ENCODE results near the gene PACSIN2.

PACSIN2 gene

DNA sequence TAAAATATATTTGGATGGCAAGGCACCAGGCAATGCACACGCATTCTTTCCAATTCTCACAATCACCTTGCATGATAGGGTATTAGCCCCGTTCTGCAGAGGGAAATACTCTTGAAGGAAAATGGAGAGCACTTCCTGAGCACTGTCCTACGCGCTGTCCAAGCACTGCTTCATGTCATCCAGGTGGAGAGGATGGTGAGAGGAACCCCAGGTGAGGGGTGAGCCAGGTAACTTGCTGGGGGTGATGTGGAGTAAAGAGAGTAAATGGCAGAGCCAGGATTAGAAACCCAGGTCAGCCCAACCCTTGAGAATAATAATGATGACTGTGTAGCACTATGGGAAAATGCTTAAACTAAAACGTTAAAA is 711 bp upstream of the PACSIN2 start:
- no peaks in the 10 kb centered on the region for H3K36me3 ChIP-seq (ENCODE audit: control insufficient read depth in 1 of 2, insufficient read depth in 2 of 2, low read depth in 1 of 2, low read length in 2 of 2)
- H3K23ac ChIP-seq (ENCODE audit: low read length in 2 of 2) = no peak overlapping the region
- no peaks in the 10 kb centered on the region for H3K9me3 ChIP-seq (ENCODE audit: control insufficient read depth, low read length)
- no peak overlapping the region for H2BK120ac ChIP-seq (ENCODE audit: low read depth, low read length)
- no peak overlapping the region for H3K27ac ChIP-seq (ENCODE audit: low read length, poor library complexity, severe bottlenecking)
- peak overlapping the region in 1 of 2 experiments; percentile 47 for H3K4ac ChIP-seq (ENCODE audit: low read depth in 1 of 2, low read length in 2 of 2)
- no peak overlapping the region for H2BK15ac ChIP-seq (ENCODE audit: low read depth, poor library complexity, severe bottlenecking)
- H3K18ac ChIP-seq (ENCODE audit: low read depth in 1 of 2, low read length in 2 of 2) = peak overlapping the region; percentile 6 to 18
- H3K9ac ChIP-seq (ENCODE audit: low read length) = peak overlapping the region; percentile 89
- no peak for DNase-seq
- H2AK5ac ChIP-seq (ENCODE audit: low read length, severe bottlenecking) = no peak overlapping the region
- no peak overlapping the region for H4K8ac ChIP-seq (ENCODE audit: low read length)
- peak overlapping the region in 1 of 2 experiments; percentile 93 for H3K4me3 ChIP-seq (ENCODE audit: insufficient read depth in 1 of 2, low read depth in 1 of 2, low read length in 2 of 2)
- H3K4me1 ChIP-seq (ENCODE audit: control insufficient read depth, insufficient read depth, low read depth, low read length) = peaks cover 21% of the 10 kb centered on the region
- peak overlapping the region; percentile 42 for H2AFZ ChIP-seq (ENCODE audit: low read depth, low read length)
- no peaks in the 10 kb centered on the region for H3K27me3 ChIP-seq (ENCODE audit: control insufficient read depth in 1 of 2, insufficient read depth in 1 of 2, low read length in 2 of 2)
- no peak overlapping the region for H4K91ac ChIP-seq (ENCODE audit: low read length)
- 33% methylated on average over 4 of the region's 5 CpGs for WGBS
- no peak overlapping the region for H2BK5ac ChIP-seq (ENCODE audit: low read depth, low read length, poor library complexity, severe bottlenecking)
- peak overlapping the region; percentile 34 for H3K4me2 ChIP-seq (ENCODE audit: low read length, poor library complexity, severe bottlenecking)
- H3K14ac ChIP-seq (ENCODE audit: low read length in 2 of 2) = no peak overlapping the region
- H3K79me1 ChIP-seq (replicated peaks; ENCODE audit: low read length, poor library complexity, severe bottlenecking) = no peaks in the 10 kb centered on the region
- H2BK12ac ChIP-seq (ENCODE audit: low read length in 2 of 2) = peak overlapping the region in 1 of 2 experiments; percentile 55

DNA sequence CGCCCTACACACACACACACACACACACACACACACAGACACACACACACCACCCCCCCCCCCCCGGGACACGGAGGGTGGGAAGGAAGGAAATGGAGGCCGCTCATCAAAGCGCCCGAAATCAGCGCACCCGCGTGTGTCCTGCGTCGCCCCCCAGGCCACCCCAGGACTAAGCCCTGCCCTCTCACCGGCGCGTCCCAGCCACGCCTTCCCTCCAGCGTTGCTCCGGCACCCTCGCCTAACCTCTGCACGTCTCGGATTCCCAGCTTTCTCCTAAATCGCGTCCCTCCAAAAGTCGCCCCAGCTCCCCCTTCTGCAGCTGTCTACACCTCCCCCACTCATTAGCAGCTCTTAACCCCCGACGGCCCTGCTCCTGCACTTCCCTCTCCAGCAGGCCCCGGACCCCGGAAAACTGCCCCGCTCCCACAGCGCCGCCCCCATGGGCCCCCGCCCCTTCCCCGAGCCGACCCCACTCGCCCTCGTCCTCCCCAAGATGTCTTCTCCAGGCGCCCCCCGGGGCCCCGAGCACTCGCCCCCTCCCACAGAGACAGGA is 557 bp downstream of the PACSIN2 start:
- peak overlapping the region; percentile 88 for H3K9ac ChIP-seq (ENCODE audit: low read length)
- H4K91ac ChIP-seq (ENCODE audit: low read length) = no peak overlapping the region
- WGBS = under 1% methylated on average over 27 of the region's 39 CpGs
- no peak overlapping the region for H3K23ac ChIP-seq (ENCODE audit: low read length in 2 of 2)
- no peak overlapping the region for H2AK5ac ChIP-seq (ENCODE audit: low read length, severe bottlenecking)
- H3K79me1 ChIP-seq (replicated peaks; ENCODE audit: low read length, poor library complexity, severe bottlenecking) = no peaks in the 10 kb centered on the region
- peak overlapping the region; percentile 62 for H4K8ac ChIP-seq (ENCODE audit: low read length)
- H2BK12ac ChIP-seq (ENCODE audit: low read length in 2 of 2) = no peak overlapping the region
- H3K4ac ChIP-seq (ENCODE audit: low read depth in 1 of 2, low read length in 2 of 2) = peak overlapping the region in 1 of 2 experiments; percentile 67
- DNase-seq = peak; percentile 55
- H3K4me2 ChIP-seq (ENCODE audit: low read length, poor library complexity, severe bottlenecking) = peak overlapping the region; percentile 74
- H3K4me3 ChIP-seq (ENCODE audit: insufficient read depth in 1 of 2, low read depth in 1 of 2, low read length in 2 of 2) = peak overlapping the region; percentile 83 to 93
- no peaks in the 10 kb centered on the region for H3K9me3 ChIP-seq (ENCODE audit: control insufficient read depth, low read length)
- H2BK15ac ChIP-seq (ENCODE audit: low read depth, poor library complexity, severe bottlenecking) = peak overlapping the region; percentile 33
- H3K4me1 ChIP-seq (ENCODE audit: control insufficient read depth, insufficient read depth, low read depth, low read length) = peaks cover 21% of the 10 kb centered on the region
- no peaks in the 10 kb centered on the region for H3K27me3 ChIP-seq (ENCODE audit: control insufficient read depth in 1 of 2, insufficient read depth in 1 of 2, low read length in 2 of 2)
- H3K14ac ChIP-seq (ENCODE audit: low read length in 2 of 2) = peak overlapping the region in 1 of 2 experiments; percentile 89
- H3K36me3 ChIP-seq (ENCODE audit: control insufficient read depth in 1 of 2, insufficient read depth in 2 of 2, low read depth in 1 of 2, low read length in 2 of 2) = no peaks in the 10 kb centered on the region
- no peak overlapping the region for H2AFZ ChIP-seq (ENCODE audit: low read depth, low read length)
- H2BK120ac ChIP-seq (ENCODE audit: low read depth, low read length) = no peak overlapping the region
- H2BK5ac ChIP-seq (ENCODE audit: low read depth, low read length, poor library complexity, severe bottlenecking) = no peak overlapping the region
- no peak overlapping the region for H3K27ac ChIP-seq (ENCODE audit: low read length, poor library complexity, severe bottlenecking)
- peak overlapping the region; percentile 3 to 91 for H3K18ac ChIP-seq (ENCODE audit: low read depth in 1 of 2, low read length in 2 of 2)

- H3K4ac ChIP-seq (ENCODE audit: low read depth in 1 of 2, low read length in 2 of 2) = no peak overlapping the region
- peak overlapping the region; percentile 88 for H3K9ac ChIP-seq (ENCODE audit: low read length)
- H3K4me1 ChIP-seq (ENCODE audit: control insufficient read depth, insufficient read depth, low read depth, low read length) = peaks cover 21% of the 10 kb centered on the region
- peak overlapping the region in 1 of 2 experiments; percentile 51 for H3K18ac ChIP-seq (ENCODE audit: low read depth in 1 of 2, low read length in 2 of 2)
- no peak overlapping the region for H2BK5ac ChIP-seq (ENCODE audit: low read depth, low read length, poor library complexity, severe bottlenecking)
- H2BK15ac ChIP-seq (ENCODE audit: low read depth, poor library complexity, severe bottlenecking) = no peak overlapping the region
- no peak overlapping the region for H3K14ac ChIP-seq (ENCODE audit: low read length in 2 of 2)
- peak overlapping the region; percentile 83 to 93 for H3K4me3 ChIP-seq (ENCODE audit: insufficient read depth in 1 of 2, low read depth in 1 of 2, low read length in 2 of 2)
- H3K9me3 ChIP-seq (ENCODE audit: control insufficient read depth, low read length) = no peaks in the 10 kb centered on the region
- no peaks in the 10 kb centered on the region for H3K36me3 ChIP-seq (ENCODE audit: control insufficient read depth in 1 of 2, insufficient read depth in 2 of 2, low read depth in 1 of 2, low read length in 2 of 2)
- H2AFZ ChIP-seq (ENCODE audit: low read depth, low read length) = no peak overlapping the region
- no peak overlapping the region for H2BK12ac ChIP-seq (ENCODE audit: low read length in 2 of 2)
- H4K91ac ChIP-seq (ENCODE audit: low read length) = no peak overlapping the region
- DNase-seq = peak; percentile 60
- no peaks in the 10 kb centered on the region for H3K79me1 ChIP-seq (replicated peaks; ENCODE audit: low read length, poor library complexity, severe bottlenecking)
- H3K27me3 ChIP-seq (ENCODE audit: control insufficient read depth in 1 of 2, insufficient read depth in 1 of 2, low read length in 2 of 2) = no peaks in the 10 kb centered on the region
- H3K23ac ChIP-seq (ENCODE audit: low read length in 2 of 2) = no peak overlapping the region
- H3K27ac ChIP-seq (ENCODE audit: low read length, poor library complexity, severe bottlenecking) = no peak overlapping the region
- H3K4me2 ChIP-seq (ENCODE audit: low read length, poor library complexity, severe bottlenecking) = peak overlapping the region; percentile 74
- no peak overlapping the region for H2AK5ac ChIP-seq (ENCODE audit: low read length, severe bottlenecking)
- 29% methylated on average over 12 of the region's 16 CpGs for WGBS
- H4K8ac ChIP-seq (ENCODE audit: low read length) = peak overlapping the region; percentile 7
- no peak overlapping the region for H2BK120ac ChIP-seq (ENCODE audit: low read depth, low read length)
Observed at GRCh38 chr22:43013355-43014315, 1.3 kb downstream of the PACSIN2 start.

DNA sequence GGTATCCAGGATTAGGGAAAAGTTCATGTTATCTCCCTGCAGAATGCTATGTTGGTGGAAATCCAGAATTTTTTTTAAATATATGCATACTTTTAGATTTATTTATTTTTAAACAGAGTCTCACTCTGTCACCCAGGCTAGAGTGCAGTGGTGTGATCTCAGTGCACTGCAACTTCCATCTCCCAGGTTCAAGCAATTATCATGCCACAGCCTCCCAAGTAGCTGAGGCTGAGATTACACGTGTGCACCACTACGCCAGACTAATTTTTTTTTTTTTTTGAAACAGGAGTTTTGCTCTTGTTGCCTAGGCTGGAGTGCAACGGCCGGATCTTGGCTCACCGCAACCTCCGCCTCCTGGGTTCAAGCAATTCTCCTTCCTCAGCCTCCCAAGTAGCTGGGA is 2.6 kb downstream of the PACSIN2 start:
- Histone ChIP-seq H3K18ac (ENCODE audit: low read depth in 1 of 2, low read length in 2 of 2) (no peak overlapping the region), H3K23ac (ENCODE audit: low read length in 2 of 2) (no peak overlapping the region), H3K9me3 (ENCODE audit: control insufficient read depth, low read length) (no peaks in the 10 kb centered on the region), H2AFZ (ENCODE audit: low read depth, low read length) (no peak overlapping the region), H3K4me2 (ENCODE audit: low read length, poor library complexity, severe bottlenecking) (no peak overlapping the region), H2BK120ac (ENCODE audit: low read depth, low read length) (no peak overlapping the region), H3K27ac (ENCODE audit: low read length, poor library complexity, severe bottlenecking) (no peak overlapping the region), H3K36me3 (ENCODE audit: control insufficient read depth in 1 of 2, insufficient read depth in 2 of 2, low read depth in 1 of 2, low read length in 2 of 2) (no peaks in the 10 kb centered on the region), H2AK5ac (ENCODE audit: low read length, severe bottlenecking) (no peak overlapping the region), H2BK5ac (ENCODE audit: low read depth, low read length, poor library complexity, severe bottlenecking) (no peak overlapping the region), H2BK15ac (ENCODE audit: low read depth, poor library complexity, severe bottlenecking) (no peak overlapping the region), H3K4ac (ENCODE audit: low read depth in 1 of 2, low read length in 2 of 2) (no peak overlapping the region), H3K14ac (ENCODE audit: low read length in 2 of 2) (no peak overlapping the region), H3K27me3 (ENCODE audit: control insufficient read depth in 1 of 2, insufficient read depth in 1 of 2, low read length in 2 of 2) (no peaks in the 10 kb centered on the region), H2BK12ac (ENCODE audit: low read length in 2 of 2) (no peak overlapping the region), H3K4me1 (ENCODE audit: control insufficient read depth, insufficient read depth, low read depth, low read length) (peaks cover 19% of the 10 kb centered on the region), H3K4me3 (ENCODE audit: insufficient read depth in 1 of 2, low read depth in 1 of 2, low read length in 2 of 2) (no peak overlapping the region), H3K79me1 (replicated peaks; ENCODE audit: low read length, poor library complexity, severe bottlenecking) (no peaks in the 10 kb centered on the region), H4K8ac (ENCODE audit: low read length) (no peak overlapping the region), H3K9ac (ENCODE audit: low read length) (no peak overlapping the region), H4K91ac (ENCODE audit: low read length) (no peak overlapping the region)
- 88% methylated on average over 2 of the region's 6 CpGs for WGBS
- DNase-seq = no peak
